ENCODE results near the gene FNDC3B. TPM values are rescaled to one million over a fixed set of nuclear protein-coding genes. Genes with fewer than 3 reads are reported as not detected.
A peak's percentile ranks its signal among the peaks of the same experiment; 100 is the strongest.

The FNDC3B gene
- total and polyA plus RNA-seq, 3 donors from 2014 or later: 24.2 to 63.5 (median 57.7) TPM

GRCh38 chr3:172333692-172334457 is 294.5 kb downstream of the FNDC3B start:
- Histone ChIP-seq H3K4me1 (no peaks in the 10 kb centered on the region), H3K9me3 (no peaks in the 10 kb centered on the region), H3K27me3 (no peaks in the 10 kb centered on the region), H3K36me3 (ENCODE audit: low read depth, missing control alignments) (no peaks in the 10 kb centered on the region), H3K27ac (no peak overlapping the region), H3K4me3 (no peak overlapping the region)
- no peak for DNase-seq
- WGBS, 2 donors: 70 to 75% methylated on average over 7 of the region's 7 CpGs
- TF ChIP-seq, protein P1, sequence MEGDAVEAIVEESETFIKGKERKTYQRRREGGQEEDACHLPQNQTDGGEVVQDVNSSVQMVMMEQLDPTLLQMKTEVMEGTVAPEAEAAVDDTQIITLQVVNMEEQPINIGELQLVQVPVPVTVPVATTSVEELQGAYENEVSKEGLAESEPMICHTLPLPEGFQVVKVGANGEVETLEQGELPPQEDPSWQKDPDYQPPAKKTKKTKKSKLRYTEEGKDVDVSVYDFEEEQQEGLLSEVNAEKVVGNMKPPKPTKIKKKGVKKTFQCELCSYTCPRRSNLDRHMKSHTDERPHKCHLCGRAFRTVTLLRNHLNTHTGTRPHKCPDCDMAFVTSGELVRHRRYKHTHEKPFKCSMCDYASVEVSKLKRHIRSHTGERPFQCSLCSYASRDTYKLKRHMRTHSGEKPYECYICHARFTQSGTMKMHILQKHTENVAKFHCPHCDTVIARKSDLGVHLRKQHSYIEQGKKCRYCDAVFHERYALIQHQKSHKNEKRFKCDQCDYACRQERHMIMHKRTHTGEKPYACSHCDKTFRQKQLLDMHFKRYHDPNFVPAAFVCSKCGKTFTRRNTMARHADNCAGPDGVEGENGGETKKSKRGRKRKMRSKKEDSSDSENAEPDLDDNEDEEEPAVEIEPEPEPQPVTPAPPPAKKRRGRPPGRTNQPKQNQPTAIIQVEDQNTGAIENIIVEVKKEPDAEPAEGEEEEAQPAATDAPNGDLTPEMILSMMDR (IDR thresholded peaks at IDR 0.05): peak; percentile 21 to 36 (median 31)
- no peak for TF ChIP-seq POLR2A (IDR thresholded peaks at IDR 0.05)
- intact Hi-C loops (cut with DNase I; ENCODE audit: low total_unique reads): no loop called here

DNA sequence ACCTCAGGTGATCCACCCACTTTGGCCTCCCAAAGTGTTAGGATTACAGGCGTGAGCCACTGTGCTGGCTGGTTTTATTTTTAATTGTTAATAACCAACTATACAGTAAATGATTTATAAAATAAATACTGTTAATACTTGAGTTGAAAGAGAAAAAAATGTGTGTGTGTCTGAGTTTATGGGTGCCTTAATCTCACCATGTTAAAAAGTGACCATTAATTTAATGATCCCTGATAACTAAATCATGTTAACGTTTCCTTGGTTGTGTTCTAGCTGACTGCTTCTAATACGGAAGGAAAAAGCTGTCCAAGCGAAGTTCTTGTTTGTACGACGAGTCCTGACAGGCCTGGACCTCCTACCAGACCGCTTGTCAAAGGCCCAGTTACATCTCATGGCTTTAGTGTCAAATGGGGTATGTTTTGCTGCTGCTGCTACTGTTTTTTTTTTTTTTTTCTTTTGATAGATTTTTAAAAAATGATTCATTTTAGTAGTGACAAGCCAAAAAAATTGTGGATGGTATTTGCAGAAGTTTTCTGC is 295.4 kb downstream of the FNDC3B start:
- Histone ChIP-seq H3K27ac (no peak overlapping the region), H3K9me3 (no peaks in the 10 kb centered on the region), H3K4me1 (no peaks in the 10 kb centered on the region), H3K27me3 (no peaks in the 10 kb centered on the region), H3K36me3 (ENCODE audit: low read depth, missing control alignments) (no peaks in the 10 kb centered on the region), H3K4me3 (no peak overlapping the region)
- 88 to 92% methylated on average over 7 of the region's 7 CpGs for WGBS, 2 donors
- intact Hi-C loops (cut with DNase I; ENCODE audit: low total_unique reads): no loop called here
- TF ChIP-seq, protein P1 (IDR thresholded peaks at IDR 0.05): no peak
- TF ChIP-seq POLR2A (IDR thresholded peaks at IDR 0.05): no peak
- no peak for DNase-seq

GRCh38 chr3:172339892-172340291 is 300.5 kb downstream of the FNDC3B start:
- Histone ChIP-seq H3K27me3 (no peaks in the 10 kb centered on the region), H3K4me3 (no peak overlapping the region), H3K9me3 (no peaks in the 10 kb centered on the region), H3K36me3 (ENCODE audit: low read depth, missing control alignments) (no peaks in the 10 kb centered on the region), H3K27ac (no peak overlapping the region), H3K4me1 (no peaks in the 10 kb centered on the region)
- no peak for DNase-seq
- 95 to 96% methylated on average over 8 of the region's 8 CpGs for WGBS, 2 donors
- intact Hi-C loops (cut with DNase I; ENCODE audit: low total_unique reads): no loop called here
- TF ChIP-seq POLR2A (IDR thresholded peaks at IDR 0.05): no peak
- TF ChIP-seq, protein P1 (IDR thresholded peaks at IDR 0.05): no peak

DNA sequence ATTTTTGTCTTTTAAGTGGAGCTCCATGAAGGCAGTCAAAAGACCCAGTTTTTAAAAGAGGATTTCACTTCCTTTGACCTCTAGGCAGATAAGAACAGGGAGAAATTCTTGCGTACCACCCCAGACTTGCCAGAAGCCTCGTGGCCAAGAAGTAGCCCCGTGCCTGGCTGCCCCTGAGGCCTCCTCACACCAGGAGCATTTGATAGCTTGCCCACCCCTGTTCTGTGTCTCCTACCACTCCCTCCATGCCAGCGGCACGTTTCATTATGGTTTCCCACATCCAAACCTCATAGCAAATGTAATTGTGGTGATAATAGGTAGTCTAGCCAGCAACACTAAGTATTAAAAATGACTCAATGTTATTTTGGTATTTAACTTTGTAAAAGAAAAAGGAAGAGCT is 301.2 kb downstream of the FNDC3B start:
- H3K4me3 ChIP-seq: no peak overlapping the region
- no peak for DNase-seq
- H3K27me3 ChIP-seq: no peaks in the 10 kb centered on the region
- no peak overlapping the region for H3K27ac ChIP-seq
- intact Hi-C loops (cut with DNase I; ENCODE audit: low total_unique reads): no loop called here
- H3K36me3 ChIP-seq (ENCODE audit: low read depth, missing control alignments): no peaks in the 10 kb centered on the region
- 71 to 72% methylated on average over 5 of the region's 5 CpGs for WGBS, 2 donors
- no peak for TF ChIP-seq POLR2A (IDR thresholded peaks at IDR 0.05)
- TF ChIP-seq, protein P1 (IDR thresholded peaks at IDR 0.05): no peak
- H3K4me1 ChIP-seq: no peaks in the 10 kb centered on the region
- no peaks in the 10 kb centered on the region for H3K9me3 ChIP-seq

Measured in testis (tissue), 3 donors.